ENCODE measurements around the gene CIAO2A.
"Not testable (repeated sequence)": the region's sequence is repeated elsewhere in the genome, so short reads cannot be mapped to it uniquely, and the experiment has no call there.

The CIAO2A gene

DNA sequence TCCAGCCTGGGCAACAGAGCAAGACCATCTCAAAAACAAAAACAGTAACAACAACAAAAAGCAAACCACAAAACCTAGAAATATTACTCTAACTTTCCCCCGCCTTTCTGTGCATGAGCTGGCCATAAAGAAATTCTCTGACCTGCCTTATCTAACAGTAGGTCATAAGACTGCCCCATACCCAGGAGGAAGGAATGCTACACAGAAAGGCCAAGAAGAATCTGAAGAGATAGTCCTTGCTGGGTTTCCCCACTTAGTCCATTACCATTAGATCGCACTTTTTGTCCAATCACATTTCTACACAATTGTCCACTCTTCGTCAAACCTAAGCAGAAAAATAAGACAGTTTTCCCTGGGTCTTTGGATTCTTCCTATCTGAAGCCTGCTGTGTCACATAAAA, 23.5 kb downstream of the CIAO2A start:
- H3K27ac ChIP-seq: peak overlapping the region; percentile 79
- TF ChIP-seq, protein P1, sequence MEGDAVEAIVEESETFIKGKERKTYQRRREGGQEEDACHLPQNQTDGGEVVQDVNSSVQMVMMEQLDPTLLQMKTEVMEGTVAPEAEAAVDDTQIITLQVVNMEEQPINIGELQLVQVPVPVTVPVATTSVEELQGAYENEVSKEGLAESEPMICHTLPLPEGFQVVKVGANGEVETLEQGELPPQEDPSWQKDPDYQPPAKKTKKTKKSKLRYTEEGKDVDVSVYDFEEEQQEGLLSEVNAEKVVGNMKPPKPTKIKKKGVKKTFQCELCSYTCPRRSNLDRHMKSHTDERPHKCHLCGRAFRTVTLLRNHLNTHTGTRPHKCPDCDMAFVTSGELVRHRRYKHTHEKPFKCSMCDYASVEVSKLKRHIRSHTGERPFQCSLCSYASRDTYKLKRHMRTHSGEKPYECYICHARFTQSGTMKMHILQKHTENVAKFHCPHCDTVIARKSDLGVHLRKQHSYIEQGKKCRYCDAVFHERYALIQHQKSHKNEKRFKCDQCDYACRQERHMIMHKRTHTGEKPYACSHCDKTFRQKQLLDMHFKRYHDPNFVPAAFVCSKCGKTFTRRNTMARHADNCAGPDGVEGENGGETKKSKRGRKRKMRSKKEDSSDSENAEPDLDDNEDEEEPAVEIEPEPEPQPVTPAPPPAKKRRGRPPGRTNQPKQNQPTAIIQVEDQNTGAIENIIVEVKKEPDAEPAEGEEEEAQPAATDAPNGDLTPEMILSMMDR (IDR thresholded peaks at IDR 0.05): no peak
- no peak for TF ChIP-seq ZFX (IDR thresholded peaks at IDR 0.05; ENCODE audit: borderline replicate concordance)

DNA sequence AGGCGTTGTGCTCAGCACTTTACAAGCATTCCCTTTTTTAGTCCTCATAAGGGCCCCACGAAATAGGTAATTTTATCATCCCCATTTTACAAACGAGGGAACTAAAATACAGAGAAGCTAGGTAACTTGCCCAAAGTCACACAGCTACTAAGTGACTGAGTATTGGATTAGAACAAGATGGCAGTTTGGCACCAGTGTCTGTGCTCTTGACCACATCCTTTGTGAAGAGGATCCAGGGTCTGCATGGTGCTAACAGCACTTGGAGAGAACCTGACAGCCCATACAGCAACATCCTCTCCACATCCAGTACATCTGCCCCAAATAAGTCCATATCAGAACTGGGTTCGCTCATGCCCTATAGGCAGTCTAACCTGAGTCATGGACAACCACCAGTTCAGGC, 25.5 kb downstream of the CIAO2A start:
- TF ChIP-seq, protein P1 (IDR thresholded peaks at IDR 0.05): no peak
- TF ChIP-seq ZFX (IDR thresholded peaks at IDR 0.05; ENCODE audit: borderline replicate concordance): no peak
- H3K27ac ChIP-seq: no peak overlapping the region

DNA sequence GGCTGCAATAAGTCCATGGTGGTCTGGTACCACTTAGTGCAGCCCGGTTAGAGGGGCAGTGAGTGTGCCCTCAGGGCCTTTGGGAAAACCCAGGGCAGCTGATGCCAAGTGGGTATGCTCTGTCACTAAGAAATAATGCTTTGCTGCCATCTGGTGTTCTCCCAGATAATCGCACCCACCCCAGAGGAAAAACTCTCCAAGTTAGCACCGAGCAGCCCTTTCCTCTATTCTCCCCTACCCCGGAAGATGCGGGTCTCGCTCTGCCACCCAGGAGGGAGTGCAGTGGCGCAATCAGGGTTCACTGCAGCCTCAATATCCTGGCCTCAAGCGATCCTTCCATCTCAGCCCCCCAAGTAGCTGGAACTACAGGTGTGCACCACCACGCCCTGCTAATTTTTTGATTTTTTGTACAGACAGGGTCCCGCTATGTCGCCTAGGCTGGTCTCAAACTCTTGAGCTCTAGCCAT, 26.0 kb downstream of the CIAO2A start:
- no peak overlapping the region for H3K27ac ChIP-seq
- no peak for TF ChIP-seq ZFX (IDR thresholded peaks at IDR 0.05; ENCODE audit: borderline replicate concordance)
- TF ChIP-seq, protein P1 (IDR thresholded peaks at IDR 0.05): peak; percentile 82

DNA sequence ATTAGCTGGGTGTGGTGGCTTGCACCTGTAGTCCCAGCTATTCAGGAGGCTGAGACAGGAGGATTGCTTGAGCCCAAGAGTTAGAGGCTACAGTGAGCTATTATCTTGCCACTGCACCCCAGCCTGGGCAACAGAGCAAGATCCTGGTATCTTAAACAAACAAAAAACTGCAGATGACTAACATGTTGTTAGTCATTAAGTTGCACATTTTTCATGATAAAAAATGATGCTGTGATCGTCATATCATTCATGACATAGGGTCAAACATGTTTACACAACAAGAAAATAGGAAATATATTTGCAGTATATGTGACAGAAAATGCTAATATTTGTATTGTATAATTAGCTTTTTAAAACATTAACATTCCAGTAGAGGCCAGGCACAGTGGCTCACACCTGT, 27.2 kb downstream of the CIAO2A start:
- TF ChIP-seq, protein P1 (IDR thresholded peaks at IDR 0.05): no peak
- TF ChIP-seq ZFX (IDR thresholded peaks at IDR 0.05; ENCODE audit: borderline replicate concordance): no peak
- H3K27ac ChIP-seq: no peak overlapping the region

DNA sequence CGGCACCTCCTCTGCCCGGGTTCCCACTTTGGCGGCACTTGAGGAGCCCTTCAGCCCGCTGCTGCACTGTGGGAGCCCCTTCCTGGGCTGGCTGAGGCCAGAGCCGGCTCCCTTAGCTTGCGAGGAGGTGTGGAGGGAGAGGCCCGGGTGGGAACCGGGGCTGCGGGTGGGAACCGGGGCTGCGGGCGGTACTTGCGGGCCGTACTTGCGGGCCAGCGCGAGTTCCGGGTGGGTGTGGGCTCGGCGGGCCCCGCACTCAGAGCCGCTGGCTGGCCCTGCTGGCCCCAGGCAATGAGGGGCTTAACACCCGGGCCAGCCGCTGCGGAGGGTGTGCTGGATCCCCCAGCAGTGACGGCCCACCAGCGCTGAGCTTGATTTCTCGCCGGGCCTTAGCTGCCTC, 32.9 kb downstream of the CIAO2A start:
- TF ChIP-seq, protein P1 (IDR thresholded peaks at IDR 0.05): no peak
- TF ChIP-seq ZFX (IDR thresholded peaks at IDR 0.05; ENCODE audit: borderline replicate concordance): no peak

DNA sequence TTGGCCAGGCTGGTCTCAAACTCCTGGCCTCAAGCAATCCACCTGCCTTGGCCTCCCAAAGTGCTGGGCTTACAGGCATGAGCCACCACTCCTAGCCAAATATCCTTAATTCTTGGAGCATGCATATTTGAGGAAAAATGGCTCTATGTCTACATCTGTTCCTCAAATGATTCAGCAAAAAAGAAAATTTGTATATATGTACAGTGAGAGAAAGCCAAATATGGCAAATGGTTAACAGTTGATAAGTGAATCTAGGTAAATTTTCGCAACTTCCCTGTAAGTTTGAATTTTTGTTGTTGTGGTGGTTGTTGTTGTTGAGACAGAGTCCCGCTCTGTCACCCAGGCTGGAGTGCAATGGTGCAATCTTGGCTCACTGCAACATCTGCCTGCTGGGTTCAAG, 34.5 kb downstream of the CIAO2A start:
- H3K27ac ChIP-seq: not testable (repeated sequence)

More for the DNA sequence above, 32.9 kb downstream of the CIAO2A start:
- H3K27ac ChIP-seq: no peak overlapping the region

DNA sequence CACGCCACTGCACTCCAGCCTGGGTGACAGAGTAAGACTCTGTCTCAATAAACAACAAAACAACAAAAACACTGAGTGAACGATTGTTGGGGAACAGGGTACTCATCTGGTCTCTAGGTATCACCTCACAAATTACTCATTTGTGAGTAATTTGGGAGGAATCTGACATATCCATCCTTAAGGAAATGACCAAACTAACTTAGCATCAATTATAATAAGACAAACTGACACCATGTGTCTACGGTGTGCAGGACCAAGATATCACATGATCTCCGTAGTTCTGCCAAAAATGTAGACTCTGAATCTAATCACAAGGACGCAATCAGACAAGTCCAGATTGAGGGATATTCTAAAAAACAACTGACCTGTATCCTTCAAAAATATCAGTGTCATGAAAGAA, 35.4 kb downstream of the CIAO2A start:
- no peak overlapping the region for H3K27ac ChIP-seq
- TF ChIP-seq ZFX (IDR thresholded peaks at IDR 0.05; ENCODE audit: borderline replicate concordance): no peak
- TF ChIP-seq, protein P1 (IDR thresholded peaks at IDR 0.05): no peak

DNA sequence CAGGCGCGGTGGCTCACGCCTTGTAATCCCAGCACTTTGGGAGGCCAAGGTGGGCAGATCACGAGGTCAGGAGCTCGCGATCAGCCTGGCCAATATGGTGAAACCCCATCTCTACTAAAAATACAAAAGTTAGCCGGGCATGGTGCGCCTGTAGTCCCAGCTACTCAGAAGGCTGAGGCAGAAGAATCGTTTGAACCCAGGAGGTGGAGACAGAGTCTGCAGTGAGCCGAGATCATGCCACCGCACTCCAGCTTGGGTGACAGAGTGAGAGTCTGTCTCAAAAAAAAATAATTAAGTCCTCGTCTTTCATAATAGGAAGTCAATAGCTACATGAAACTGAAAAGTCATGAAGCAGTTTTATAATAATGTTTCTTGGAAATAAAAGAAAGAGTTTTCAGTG, 40.0 kb downstream of the CIAO2A start:
- H3K27ac ChIP-seq: not testable (repeated sequence)
